GM12878 (cell line): ENCODE data around the gene PCED1B. TPM values are rescaled to one million over a fixed set of nuclear protein-coding genes. Genes with fewer than 3 reads are reported as not detected.

Experiments used
- BACH1 ChIP-seq: fragments of 450-650 bp; IDR thresholded peaks from 2 replicates; pipeline ENCODE4 v1.6.1; 2017; ENCODE audit warnings: mild to moderate bottlenecking, borderline replicate concordance
- HSF1 ChIP-seq: fragments of 150-350 bp; IDR thresholded peaks from 2 replicates; pipeline ENCODE4 v1.6.1; 2014; ENCODE audit warnings: mild to moderate bottlenecking, low read depth, low read length
- NRF1 ChIP-seq: conservative IDR thresholded peaks from 2 replicates; pipeline ENCODE4 v1.6.1; 2011; ENCODE audit warnings: mild to moderate bottlenecking, low read depth, low read length, improper control_type of control experiment
- YBX1 ChIP-seq: fragments of 450-650 bp; IDR thresholded peaks from 2 replicates; pipeline ENCODE4 v1.6.1; 2016; ENCODE audit warnings: antibody characterized with exemption
- ZBED1 ChIP-seq: IDR thresholded peaks from 2 replicates; pipeline ENCODE4 v1.6.1; 2016; ENCODE audit warnings: borderline replicate concordance
- ZBTB4 ChIP-seq: fragments of 450-650 bp; formaldehyde crosslinking; IDR thresholded peaks from 2 replicates; pipeline ENCODE4 v1.4.0; 2022; ENCODE audit warnings: mild to moderate bottlenecking, moderate library complexity
- ZNF592 ChIP-seq: fragments of 450-650 bp; IDR thresholded peaks from 2 replicates; pipeline ENCODE4 v1.6.1; 2017; ENCODE audit warnings: mild to moderate bottlenecking, moderate library complexity
- ZNF687 ChIP-seq: fragments of 450-650 bp; IDR thresholded peaks from 2 replicates; pipeline ENCODE4 v1.6.1; 2017; ENCODE audit warnings: mild to moderate bottlenecking, moderate library complexity
- polyA plus RNA-seq, 11 experiments: library from polyadenylated mRNA; depleted of rRNA in 4 of 11; unstranded in 6 of 11; stranded (reverse) in 5 of 11; fragments of >200 nt; fragmentation: Nextera tagmentation in 4 of 11; fragmentation: Illumina TruSeq in 1 of 11; extraction: Ambion mirVana in 4 of 11; extraction: Trizol in 1 of 11; gene quantifications; 1 replicate in 1 of 11; 2 replicates in 10 of 11; pipeline versions ENCODE4 v1.2.1 to v1.2.3, GENCODE V29; 2011 to 2016; ENCODE audit warnings: inconsistent platforms in 2 of 11, missing spikeins in 2 of 11, low read depth in 1 of 11
- total RNA-seq, 4 experiments: library from RNA; depleted of rRNA in 3 of 4; stranded (reverse); fragments of >200 nt in 3 of 4; fragmentation: Illumina TruSeq in 1 of 4; extraction: Trizol in 1 of 4; gene quantifications; 2 replicates each; pipeline versions ENCODE4 v1.2.1 to v1.2.3, GENCODE V29; 2013 to 2021

Gene PCED1B
- total and polyA plus RNA-seq, 10 of the 15 experiments (the other 5 are each of a cell fraction or from before 2014, with no cell fraction given): 0.80 to 8.8 (median 3.0) TPM

GRCh38 chr12:47192051-47192450 lies 112.6 kb downstream of the PCED1B start (continued):
- TF ChIP-seq YBX1 (no peak), HSF1 (no peak), ZBED1 (no peak), ZNF592 (no peak), NRF1 (no peak), ZNF687 (no peak), BACH1 (no peak), ZBTB4 (no peak)
